Peyer's patch (tissue), 4 donors: ENCODE results near the gene ILF2.

Experiments
- CTCF ChIP-seq, 6 experiments: fragments of 450-650 bp in 4 of 6; fragments of 200-600 bp in 2 of 6; sonication (generic) in 1 of 6; IDR thresholded peaks; one replicate each; pipeline ENCODE4 v1.5.1; 2017 to 2019; ENCODE audit warnings: antibody characterized with exemption in 6 of 6, mild to moderate bottlenecking in 3 of 6, moderate library complexity in 1 of 6
- POLR2A ChIP-seq, 2 donors: fragments of 450-650 bp; IDR thresholded peaks; one replicate each; pipeline ENCODE4 v1.5.1; 2017; ENCODE audit warnings: antibody characterized with exemption in 2 of 2, mild to moderate bottlenecking in 2 of 2, moderate library complexity in 2 of 2

DNA sequence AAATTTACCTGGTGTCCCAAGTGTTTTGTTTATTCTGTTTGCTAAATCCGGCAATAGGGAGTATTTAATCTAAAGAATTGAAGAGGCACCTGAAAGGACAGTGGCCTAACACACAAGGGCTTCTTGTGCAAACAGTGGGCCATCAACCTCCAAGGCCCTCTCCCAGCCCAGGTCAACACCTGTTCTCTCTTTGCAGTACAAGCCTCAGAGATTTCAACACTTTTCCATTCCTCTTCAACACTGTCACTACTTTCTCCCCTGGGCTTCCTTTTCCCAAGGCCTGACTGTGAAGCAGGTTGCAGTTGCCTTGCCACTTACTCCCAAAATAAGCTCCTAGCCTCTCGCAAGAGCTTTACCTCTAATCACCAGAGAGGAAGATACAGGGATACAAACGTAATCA, 15.5 kb downstream of the ILF2 start:
- TF ChIP-seq CTCF (IDR thresholded peaks at IDR 0.05) (no peak), POLR2A (IDR thresholded peaks at IDR 0.05) (no peak)
